ENCODE measurements around the gene TMX3.

TMX3 gene, protein sequence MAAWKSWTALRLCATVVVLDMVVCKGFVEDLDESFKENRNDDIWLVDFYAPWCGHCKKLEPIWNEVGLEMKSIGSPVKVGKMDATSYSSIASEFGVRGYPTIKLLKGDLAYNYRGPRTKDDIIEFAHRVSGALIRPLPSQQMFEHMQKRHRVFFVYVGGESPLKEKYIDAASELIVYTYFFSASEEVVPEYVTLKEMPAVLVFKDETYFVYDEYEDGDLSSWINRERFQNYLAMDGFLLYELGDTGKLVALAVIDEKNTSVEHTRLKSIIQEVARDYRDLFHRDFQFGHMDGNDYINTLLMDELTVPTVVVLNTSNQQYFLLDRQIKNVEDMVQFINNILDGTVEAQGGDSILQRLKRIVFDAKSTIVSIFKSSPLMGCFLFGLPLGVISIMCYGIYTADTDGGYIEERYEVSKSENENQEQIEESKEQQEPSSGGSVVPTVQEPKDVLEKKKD

DNA sequence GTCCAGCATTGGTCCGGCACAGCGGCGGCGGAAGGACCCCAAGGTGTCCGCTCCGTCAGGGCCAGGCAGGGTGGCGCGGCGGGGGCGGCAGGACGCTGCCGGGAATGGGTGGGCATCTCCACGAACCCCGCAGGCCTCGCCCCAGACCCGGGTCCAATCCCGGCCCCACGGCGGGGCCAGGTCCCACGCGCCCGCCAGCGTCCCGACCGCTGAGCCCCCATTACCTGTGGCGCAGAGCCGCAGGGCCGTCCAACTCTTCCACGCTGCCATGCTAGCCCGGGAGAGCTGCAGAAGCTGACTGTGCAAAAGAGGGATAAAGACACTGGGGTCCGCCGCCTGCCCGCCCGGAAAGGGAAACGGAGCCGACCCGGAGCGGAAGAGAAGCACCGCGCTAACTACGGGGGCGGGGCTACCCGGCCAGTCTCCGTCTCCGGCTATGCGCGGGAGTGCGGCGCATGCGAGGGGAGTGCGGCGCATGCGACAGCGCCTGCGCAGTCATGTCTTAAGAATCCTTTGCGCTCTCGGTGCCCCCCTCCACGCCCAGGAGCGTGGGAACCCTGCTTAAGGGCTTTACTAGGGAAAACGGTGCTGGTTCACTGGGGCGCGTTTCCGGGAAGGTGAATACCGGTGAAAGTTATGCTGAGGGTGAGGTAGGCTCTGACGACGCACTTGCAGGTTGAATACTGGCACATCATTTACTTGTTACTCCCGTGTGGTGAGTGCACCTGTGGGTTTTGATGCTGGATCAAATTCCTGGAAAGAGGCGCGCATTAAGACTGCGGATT is at the start of gene TMX3:
Gene TMX3 (minus strand): TSS at position 397 of the 785 bp plus-strand sequence. CDS start 127 bp downstream, at position 270.
- peak; percentile 90 for DNase-seq

DNA sequence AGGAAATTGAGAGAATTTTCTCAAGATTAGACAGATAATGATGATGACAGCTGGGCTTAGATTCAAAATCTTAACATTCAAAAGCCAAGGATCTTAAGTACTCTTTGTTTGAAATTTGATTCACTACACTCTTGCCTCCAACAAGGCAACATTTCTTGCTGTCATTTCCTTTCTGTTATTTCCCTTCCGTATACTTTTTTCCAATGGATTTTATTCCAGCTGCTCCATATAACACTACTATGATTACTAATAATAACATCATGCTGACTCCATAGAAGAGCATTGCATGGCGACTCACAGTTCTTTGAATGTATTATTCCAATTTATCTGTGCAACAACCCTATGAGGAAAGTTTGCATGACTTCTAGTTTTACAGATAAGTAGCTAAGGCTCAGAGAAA is 49.1 kb upstream of the TMX3 start:
- no peak for DNase-seq

DNA sequence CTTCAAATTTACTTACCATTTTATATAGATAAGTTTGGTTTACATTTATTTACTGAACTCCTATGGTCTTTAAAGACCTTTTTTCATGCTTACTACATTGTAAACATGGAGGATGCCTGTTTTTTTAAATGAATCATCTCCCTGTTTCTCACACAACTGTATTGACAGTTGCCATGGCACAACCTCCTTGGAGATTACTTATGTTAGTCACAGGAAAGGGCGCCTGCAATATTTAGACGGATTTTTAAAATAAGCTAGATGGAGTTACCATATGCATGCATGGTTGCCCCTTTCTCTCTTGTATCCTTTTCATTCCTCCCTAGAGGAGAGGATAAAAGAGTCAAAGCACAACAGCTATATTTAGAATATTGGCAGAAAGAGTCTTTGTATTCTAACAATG is 48.2 kb upstream of the TMX3 start:
- DNase-seq, result no peak

DNA sequence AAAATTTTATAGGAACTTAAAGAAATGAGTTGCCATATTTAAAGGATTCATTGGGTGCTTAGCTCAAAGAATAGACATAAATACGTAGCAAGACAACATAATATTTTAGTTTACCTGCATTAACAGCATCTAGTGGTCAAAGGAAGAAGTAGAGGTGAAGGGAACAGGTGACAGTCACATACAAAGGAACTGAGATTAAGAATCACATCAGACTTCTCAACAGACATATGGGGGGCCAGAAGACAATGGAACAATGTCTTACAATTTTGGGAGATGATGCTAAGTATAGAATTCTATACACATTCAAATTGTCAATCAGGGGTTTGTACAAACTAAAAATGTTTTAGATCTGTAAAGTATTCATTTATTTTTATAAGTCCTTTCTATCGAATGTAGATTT is 44.4 kb upstream of the TMX3 start:
- DNase-seq, result no peak

DNA sequence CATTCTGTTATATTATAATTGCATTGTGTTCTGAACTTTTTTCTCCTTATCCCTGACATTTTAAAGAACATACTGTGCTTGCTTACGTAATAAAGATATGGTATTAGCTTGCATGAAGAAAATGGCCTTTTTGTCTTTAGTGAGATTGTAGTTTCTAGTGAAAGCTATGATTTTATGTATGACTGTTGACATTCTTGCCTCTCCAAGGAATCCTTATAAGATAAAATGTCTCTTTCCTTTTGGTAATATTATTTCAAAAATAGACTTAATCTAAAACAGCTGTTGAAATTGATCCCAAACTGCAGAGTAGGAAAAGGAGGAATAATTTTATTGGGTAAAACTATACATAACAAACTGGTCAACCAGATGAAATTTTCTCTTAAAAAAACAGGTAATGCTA is 42.2 kb upstream of the TMX3 start:
- no peak for DNase-seq

DNA sequence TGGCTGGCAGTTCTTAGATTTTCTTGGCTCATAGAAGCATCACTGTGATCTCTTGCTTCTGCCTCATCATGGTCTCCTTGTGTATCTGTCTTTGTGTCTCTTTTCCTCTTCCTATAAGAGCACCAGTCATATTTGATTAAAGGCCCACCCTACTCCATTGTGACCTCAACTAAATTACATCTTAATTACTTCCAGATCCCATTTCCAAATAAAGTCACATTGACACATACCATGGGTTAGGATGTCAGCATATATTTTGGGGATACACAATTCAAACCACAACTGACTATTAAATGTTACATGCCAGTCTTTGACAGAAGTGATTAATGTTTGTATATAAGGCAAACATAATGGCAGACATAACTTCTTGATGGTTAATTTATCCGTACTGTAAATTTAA is 27.3 kb upstream of the TMX3 start:
- no peak for DNase-seq

DNA sequence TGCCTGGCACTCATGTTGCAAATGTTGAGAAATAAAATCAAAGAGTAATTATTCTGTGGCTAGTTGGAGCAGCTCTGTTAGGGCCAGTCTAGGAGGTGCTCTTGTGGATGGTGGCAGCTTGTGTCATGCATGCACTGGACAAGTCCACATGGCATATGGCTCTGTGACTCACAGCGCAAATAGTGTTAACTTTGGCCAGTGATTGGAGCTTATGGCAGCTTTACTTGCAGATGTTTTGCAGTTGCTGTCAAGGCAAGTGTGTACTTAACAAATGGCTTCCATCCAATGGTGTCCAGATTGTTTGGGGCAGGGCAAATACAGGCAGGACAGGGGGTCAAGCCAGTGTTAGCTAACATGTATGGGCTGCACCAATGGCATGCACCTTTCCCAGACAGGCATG is 26.1 kb upstream of the TMX3 start:
- DNase-seq, result no peak

DNA sequence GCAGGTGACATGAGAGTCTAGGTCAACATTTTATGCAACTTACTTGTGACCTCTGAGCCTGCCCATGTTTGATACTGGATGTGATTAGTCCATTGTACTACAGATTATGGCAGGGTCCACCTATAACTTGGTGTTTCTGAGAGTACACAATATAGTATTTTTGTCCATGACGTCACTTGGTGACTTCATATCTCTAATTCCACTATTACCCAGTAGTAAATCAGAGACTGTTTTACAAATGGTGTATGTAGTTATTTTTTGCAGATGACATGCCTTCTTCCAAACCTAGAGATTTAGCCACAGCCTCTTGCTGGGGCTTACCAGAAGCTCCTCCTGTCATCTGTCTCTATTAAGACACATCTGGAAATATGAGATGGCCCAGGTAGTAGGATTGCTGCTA is 24.6 kb upstream of the TMX3 start:
- DNase-seq, result no peak

DNA sequence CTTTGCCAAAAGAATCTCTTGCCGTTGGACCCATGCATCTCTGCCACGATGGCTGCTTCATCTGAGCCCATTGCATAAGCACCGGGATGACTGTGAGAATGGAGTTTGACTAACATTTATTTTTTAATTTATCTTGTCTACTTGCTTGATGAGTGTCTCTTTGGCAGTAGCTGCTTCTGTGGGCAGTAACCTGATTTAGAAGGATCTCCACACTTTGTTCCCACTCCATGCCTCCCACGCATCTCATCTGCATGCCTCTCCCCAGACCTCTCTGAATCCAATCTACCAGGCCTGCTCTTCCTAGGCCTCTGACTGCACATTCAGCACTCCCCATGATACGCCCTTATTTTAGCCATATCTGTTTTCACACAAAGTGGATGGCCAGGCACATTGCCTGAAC is 23.7 kb upstream of the TMX3 start:
- no peak for DNase-seq

DNA sequence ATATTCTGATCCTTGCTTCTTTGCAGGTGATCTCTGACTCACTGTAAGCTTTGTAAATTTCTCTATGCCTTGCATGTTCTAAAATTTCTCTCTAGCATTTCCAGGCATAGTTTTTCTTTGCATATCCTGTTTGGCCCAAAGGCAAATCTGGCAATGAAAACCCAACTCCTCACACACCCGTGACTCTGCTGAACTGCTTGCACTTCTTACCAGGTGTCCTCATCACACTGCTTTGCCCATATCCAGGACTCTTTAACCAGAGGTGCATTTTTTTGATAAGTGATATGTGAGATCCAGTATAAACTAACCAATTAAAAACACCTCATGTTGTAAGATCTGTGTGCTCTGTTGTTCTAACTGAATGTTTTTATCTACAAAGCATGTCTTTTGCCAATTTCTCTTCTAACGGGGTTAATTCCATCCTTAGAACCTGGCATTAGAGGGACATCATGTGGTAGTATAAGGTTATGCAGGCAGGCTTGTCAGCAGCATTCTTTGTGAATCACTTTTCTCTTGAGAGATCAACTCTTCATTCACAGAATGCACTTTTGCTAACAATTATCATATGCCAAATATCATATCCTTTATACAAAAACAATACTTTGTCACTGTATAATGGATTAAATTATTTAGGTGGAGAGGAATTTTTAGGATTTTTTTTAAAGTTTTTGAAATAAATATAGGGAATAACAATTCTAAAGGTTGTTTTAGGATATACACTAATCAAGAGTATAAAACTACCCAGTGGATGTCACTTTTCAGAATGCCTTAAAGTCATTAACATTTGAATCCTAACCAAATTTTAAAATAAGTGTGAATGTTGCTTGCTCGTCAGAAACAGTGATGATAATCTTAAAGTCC is 20.8 kb upstream of the TMX3 start:
- peak; percentile 38 to 70 for DNase-seq

DNA sequence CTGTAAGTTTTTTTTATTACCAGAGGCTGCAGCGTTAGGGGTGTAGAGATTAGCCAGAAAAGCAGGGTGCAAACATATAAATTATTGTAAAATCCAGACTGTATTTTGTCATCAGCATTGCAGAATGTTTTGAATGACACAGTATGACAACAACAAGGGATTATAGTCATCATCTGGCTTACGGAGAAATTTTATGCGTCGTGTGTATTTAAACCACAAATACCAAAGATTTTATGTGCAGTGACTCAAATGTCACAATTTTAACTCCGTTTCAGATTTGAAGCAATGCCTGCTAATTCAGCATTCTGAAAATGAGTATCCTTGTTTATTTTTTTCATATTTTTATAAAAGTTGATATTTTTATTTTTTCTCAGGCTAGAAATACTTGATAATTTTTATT is 19.4 kb upstream of the TMX3 start:
- DNase-seq, result no peak

DNA sequence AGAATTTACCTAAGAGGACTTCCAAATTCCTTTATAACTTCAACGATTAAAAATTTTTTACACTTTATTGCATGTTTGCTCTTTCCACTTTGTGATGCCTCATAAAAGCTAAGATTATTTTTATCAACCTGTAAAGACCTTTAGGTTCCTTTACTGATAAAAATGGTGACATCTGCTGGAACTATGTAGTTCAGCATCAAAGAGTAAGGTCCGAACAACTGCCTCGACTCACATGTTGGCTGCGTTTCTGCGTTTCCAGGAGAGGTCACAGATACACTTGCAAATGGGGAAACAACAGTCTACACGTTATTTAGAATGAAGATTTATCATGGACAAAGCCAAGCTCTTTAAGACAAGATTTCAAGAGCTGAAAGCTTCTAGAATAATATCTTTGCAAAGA is 18.8 kb upstream of the TMX3 start:
- no peak for DNase-seq

DNA sequence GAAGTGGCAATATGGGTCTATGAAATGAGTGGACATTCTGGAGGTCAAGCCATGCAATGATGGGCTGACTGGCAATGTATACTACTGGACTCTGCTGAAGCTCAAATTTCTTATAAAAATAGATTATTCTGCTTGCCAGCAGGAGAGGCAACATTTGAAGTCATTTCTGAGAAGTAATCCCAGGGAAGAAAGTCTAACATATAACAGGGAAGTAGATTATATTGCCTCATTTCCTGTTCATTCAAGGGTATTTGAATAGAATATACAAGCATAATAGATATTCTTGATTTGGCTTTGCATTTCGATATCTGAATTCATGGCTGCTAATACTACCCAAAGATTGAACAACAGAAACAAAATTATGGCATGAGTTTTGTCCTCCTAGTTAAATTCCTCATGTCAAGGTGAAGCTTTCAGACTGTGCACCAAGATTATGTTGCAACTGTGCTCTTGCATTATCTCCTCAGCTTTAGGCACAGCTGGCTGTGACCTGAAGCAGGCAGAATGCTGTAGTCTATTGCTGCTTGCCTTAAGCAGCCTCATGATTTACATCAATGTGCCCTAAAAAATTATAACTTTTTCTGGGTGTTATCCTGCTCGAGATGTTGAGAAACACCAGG is 13.3 kb upstream of the TMX3 start:
- DNase-seq, result peak; percentile 25 to 38

DNA sequence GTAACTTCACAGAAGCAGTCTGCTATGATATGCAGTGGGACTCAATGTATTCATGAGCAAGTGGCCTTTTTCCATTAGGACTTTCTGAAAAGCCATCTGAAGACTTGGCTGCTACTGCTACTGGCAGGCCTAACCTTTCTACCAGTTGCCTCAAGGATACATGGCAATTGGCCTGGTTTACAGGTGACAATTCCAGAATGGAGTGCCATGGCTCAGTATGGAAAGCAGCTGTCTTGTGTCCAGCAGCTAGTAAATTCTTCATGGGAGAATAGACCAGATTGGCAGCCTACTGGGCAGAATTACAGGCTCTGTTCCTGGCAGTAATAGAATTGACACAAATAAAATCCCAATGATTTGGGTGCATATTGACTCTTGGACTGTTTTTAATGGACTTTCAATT is 12.6 kb upstream of the TMX3 start:
- DNase-seq, result no peak

DNA sequence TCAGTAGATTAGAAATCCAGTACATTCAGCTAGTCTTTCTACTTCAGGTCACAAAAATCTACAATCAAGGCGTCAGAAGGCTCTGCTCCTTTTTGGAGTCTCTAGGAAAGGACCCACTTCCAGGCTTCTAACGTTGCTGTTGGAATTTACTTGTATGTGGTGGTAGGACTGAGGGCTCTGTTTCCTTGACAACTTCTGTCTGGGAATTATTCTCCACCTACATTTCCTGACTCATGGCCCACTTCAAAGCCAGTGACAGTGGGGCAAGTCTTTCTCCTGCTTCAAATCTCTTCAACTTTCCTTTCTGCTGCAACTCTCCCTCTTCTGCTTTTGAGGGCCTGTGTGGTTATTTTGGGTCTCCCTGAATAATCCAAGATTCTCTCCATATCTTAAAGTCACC is 10.4 kb upstream of the TMX3 start:
- DNase-seq, result peak; percentile 29 to 64

DNA sequence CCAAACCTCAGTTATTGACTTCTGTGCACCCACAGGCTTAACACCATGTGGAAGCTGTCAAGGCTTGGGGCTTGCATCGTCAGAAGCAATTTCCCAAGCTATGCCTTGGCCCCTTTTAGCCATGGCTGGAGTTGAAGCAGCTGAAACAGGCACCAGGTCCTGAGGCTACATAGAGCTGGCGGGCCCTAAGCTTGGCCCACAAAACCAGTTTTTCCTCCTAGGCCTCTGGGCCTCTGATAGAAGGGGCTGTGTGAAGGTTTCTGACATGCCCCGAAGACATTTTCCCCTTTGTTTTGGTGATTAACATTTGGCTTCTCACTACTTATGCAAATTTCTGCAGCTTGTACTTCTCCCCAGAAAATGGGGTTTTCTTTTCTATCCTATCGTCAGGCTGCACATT is 9.1 kb upstream of the TMX3 start:
- DNase-seq, result no peak

DNA sequence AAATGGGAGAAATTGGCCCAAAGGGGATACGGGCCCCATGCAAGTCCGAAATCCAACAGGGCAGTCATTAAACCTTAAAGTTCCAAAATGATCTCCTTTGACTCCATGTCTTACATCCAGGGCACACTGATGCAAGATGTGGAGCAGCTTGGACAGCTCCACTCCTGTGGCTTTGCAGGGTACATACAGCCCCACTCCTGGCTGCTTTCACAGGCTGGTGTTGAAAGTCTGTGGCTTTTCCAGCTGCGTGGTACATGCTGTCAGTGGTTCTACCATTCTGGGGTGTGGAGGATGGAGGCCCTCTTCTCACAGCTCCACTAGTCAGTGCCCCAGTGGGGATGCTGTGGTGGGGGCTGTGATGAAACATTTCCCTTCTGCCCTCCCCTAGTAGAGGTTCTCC is 8.6 kb upstream of the TMX3 start:
- DNase-seq, result no peak

DNA sequence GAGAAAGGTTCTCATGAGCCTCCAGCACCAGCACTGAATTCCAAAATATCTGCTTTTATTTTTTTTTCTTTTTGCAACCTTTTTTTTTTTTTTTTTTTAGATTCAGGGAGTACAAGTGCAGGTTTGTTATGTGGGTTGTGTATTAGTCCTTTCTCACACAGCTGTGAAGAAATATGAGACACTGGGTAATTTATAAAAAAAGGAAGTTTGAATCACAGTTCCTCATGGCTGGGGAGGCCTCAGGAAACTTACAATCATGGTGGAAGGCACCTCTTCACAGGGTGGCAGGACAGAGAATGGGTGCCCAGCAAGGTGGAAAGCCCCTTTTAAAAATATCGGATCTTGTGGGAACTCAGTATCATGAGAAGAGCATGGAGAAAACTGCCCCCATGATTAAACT is 7.9 kb upstream of the TMX3 start:
- peak in 1 of 2 donors; percentile 63 for DNase-seq

DNA sequence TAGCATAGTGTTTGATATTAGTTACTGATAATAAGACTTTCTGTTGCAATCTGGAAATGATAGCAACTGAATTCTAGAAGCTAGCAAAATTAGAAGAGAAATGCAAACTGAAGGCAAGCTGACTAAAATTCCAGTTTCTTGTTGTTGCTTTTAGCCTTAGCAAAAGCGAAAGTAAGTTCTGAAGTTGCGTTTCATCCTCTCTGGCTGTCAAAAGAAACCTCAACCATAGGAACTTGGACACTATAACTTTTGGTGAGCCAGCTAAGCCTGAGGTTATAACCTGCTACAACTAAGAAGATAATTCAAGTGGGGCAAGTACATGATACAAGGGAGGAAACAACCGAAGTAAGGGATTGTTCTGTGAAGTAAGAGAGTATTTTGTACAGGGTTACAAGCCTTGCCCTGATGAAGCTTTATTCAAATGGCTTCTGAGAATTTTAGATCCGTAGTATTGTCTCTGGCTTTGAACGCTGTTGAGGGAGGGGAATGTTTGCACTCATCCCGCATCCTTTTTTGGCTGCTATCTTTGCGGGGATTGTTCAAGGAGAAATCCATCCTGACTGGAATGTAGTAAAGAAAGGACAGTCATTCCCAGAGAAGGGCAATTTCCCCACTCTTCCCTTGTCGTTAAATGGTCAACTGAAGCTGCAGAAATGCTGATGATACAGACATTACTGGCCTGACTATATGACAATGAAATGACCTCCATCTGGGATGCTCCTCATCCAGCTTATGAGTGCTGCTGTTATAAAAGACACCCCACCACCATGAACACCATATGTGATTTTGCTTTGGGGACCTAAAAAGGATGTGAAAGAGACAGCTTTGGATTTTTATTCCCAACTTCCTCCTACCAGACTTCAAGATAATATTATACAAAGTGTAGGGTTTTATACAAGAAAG is 7.0 kb upstream of the TMX3 start:
- DNase-seq, result peak; percentile 15 to 26

DNA sequence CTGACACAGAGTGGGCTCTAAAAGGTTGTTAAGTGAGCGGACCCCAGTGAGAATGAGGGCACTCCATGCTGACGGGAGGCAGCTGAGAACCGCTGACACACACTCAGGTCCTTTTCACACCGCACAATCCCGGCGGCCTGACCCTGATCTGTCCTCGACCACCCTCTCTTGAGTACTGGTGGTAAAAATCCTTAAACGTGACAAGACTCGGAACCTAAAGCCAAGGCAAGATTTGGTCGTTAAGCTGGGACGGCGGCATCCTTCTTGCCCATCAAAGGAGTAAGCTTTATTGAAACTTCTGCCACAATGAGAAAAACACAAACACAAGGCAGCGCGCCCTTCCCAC is 569 bp downstream of the TMX3 start:
- DNase-seq, result peak; percentile 19 to 24

DNA sequence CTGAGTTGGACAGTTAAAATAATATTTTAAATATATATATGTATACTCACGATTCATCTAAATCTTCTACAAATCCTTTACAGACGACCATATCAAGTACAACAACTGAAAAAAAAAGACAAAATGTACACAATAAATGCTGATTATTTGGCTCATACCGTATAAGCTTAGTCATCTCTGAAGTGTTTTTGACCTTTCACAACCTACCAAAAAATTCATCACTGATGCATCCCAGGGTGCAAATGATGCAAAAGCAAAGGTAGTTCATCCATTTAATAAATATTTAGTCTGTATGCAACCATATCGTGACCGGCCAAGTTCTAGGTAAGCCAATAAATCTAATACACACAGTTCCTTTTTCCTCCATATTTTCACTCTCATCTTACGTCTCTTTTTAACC is 1.1 kb downstream of the TMX3 start:
- DNase-seq, result no peak

DNA sequence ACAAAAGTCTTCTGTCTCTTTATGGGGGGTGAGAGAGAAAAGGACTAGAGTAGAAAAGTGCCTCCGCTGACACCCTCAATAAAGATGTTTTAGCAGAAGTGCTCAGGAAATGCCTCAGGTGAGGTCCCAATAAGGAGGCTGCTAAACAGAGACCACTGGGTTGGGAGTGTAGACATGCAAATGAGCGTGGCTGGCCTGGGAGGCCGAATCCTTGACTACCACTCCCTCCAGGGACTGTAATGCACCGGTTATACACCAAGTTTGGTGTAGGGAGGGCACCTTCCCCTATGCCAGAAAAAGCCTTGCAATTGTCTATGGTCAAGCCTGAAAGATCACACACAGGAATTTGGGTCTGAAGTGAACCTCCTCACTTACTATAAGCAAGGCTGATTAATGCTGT is 1.8 kb downstream of the TMX3 start:
- no peak for DNase-seq
